ENCODE measurements around the gene STX8.
A peak's percentile ranks its signal among the peaks of the same experiment; 100 is the strongest.

The STX8 gene

DNA sequence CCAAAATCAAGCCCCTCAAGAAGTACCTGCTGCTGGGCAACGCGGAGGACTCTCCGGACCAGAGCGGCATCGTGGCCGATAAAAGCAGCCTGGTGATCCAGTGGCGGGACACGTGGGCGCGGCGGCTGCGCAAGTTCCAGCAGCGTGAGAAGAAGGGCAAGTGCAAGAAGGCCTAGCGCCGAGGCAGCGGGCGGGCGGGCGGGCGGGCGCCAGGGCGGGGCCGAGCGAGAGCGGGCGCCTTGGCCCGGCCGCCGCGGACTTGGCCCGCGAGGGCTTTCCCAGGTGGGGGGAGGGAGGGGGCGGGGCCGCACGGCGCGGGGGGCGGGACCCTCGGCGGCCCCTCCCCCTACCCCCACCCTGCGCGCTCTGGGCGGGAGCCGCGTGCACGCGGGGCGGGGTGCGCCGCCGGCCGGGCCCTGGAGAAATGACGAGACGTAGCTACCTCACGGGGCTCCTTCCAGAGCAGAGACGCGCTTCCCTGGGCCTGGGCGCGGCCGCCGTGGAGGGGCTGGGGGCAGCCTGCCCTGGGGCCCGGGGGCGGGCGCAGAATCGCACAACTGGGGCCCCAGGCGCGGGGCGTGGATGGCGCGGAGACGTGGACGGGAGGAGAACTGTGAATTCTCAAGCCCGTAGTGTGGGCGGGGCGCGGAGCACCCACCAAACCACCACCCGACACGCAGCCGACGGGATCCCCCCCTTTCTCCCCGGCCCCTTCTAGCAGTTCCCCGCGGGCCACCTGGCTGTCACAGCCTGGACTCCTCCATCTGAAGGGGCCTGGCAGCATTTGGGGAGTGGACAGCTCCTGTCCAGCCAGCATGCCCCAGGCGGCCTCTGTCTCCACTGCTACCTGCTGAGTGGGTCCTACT, 335.6 kb downstream of the STX8 start:
- DNase-seq (ENCODE audit: low read depth in 2 of 2) = peak; percentile 23 to 54

DNA sequence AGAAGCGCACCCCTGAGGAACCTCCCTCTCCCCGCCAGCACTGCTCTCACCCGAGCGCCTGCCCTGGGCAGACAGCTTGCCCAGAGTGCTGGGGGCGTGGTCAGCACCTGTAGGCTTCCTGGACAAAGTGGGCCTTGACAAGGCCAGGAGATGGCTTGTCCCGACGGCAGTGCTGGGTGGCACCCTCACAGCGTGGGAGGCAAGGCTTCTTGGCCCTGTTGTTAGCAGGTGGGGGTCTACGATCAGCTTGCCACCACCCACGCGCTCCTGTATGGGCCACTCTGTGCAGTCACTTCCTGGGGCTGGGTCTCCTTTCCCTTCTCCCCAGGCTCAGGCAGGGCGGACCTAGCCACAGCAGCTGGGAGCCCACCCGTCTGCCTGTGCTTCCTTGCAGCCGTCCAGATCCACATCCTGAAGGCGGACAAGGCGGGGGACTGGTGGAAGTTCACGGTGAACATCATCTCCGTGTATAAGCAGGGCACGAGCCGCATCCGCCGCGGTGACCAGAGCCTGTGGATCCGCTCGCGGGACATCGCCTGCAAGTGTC, 336.3 kb downstream of the STX8 start:
- DNase-seq (ENCODE audit: low read depth in 2 of 2) = no peak

- DNase-seq (ENCODE audit: low read depth in 2 of 2) = no peak
Measured at GRCh38 chr17:9238340-9239245, 337.0 kb downstream of the STX8 start.

DNA sequence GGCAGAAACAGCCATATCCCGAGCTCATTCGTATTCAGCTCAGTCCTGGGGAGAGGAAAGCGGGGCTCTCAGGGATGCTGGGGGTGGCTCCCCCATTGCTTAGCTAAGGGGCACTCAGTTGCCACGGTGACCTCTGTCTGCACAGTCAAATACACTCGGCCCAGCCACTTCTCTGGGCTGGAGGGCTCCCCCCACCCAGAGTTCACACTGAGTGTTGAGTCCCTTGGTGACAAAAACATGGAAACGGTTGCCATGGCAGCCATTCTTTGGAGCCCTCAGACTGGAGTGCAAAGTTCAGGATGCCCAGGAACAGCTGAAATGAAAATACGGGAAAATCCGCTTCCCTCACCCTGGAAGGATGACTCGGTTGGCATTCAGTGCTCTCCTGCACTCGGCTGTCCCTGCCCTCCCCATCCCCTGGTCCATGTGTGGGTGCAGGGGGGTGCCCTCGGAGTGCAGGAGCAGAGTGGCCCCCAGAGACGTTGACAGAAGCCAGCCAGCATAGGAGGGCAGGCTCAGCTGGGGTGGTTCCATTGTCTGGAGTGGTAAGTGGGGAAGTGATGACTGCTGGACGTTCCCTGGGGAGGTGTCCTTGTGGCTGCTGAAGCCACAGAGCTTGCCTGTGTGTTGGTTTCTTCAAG, 337.8 kb downstream of the STX8 start:
- no peak for DNase-seq (ENCODE audit: low read depth in 2 of 2)

- no peak for DNase-seq (ENCODE audit: low read depth in 2 of 2)
Measured at GRCh38 chr17:9237053-9237410, 338.6 kb downstream of the STX8 start.

- DNase-seq (ENCODE audit: low read depth in 2 of 2) = no peak
Measured at GRCh38 chr17:9236286-9237052, 339.2 kb downstream of the STX8 start.

DNA sequence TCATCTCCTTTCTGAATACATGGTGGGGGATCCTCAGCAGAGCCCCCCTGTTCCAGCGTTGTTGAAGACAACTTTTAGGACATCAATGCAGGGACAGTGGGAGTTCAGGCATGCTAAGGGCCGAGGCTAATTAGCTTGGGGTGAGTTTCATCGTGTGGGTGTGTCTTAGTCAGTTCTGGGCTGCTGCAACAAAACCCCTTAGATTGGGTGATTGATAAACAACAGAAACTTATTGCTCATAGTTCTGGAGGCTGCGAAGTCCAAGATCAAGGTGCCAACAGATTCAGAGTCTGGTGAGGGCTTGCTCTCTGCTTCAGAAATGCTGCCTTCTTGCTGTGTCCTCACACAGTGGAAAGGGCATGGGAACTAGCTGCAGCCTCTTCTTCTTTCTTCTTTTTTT, 340.3 kb downstream of the STX8 start:
- no peak for DNase-seq (ENCODE audit: low read depth in 2 of 2)

DNA sequence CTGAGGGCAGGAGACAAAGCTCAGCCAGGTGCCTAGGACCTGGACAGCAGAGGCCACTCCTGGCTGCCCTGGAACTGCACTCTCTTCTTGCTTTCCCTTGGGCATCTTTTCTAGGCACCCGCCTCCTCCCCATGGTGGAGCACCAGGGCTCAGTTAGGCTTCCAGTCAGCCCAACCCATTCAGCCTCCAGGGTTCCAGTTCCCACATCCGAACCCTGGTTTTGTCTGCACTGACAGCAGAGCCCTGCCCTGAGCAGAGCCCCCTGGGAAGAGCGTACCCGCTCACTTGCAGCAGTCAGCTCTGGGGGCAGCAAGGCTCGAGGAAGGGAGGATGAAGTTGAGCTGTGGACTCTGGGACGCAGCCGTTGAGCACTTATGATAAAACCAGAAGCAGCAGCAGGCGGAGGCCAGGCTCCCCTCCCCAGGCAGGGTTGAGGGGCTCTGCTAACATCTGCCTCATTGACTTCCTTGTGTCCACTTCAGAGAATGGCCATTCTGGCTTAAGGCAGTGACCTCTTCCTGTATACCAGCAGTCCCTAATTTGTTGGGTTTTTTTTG, 341.2 kb downstream of the STX8 start:
- no peak for DNase-seq (ENCODE audit: low read depth in 2 of 2)

- DNase-seq (ENCODE audit: low read depth in 2 of 2) = no peak
Measured at GRCh38 chr17:9233761-9234160, 341.9 kb downstream of the STX8 start.

DNA sequence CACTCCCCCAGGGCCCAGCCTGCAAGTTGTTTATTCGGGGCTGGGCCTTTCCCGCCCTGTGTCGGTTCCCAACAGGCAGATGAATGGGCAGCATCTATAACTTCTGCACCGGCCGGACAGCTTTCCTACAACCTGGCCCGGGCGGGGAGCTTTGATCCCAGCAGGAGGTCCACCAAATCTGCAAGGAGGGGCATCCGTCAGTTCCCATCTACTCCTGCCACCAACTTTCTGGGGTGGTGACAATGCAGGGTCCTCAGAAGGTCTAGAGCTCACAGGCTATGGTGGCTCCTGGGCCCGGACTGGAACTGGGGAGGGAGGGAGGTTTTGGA, 342.4 kb downstream of the STX8 start:
- no peak for DNase-seq (ENCODE audit: low read depth in 2 of 2)

DNA sequence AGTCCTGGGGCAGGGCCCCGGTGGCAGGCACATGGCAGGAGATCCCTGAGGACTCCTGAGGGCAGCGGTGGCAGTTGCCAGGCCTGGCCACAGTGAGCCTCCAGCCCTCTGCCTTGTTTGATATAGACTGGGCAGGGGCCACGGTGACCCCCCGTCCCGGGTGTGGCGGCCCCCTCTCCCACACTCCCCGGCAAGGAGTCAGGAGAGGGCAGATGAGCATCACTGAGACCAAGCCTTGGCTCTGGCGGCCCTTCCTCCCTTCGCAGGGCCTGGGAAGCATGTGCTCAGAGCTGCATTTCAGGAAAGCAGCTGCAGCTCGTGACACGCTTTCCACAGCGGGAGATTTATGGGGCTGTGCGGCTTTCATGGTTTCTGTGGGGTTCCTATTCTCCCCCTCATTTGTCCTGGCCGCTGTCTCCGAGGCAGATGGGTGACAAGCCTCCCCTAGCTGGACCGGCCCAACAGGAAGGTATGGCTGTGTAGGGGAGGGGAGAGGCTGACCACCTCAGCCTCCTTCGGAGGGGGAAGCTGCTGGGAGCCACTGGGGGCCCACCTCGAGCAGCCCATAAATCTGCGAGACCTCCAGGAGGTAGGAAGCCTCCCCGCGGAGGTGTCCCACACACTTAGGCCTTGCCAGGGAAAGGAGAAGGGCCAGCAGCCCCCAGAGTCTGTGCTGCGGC, 342.9 kb downstream of the STX8 start:
- DNase-seq (ENCODE audit: low read depth in 2 of 2) = no peak

GRCh38 chr17:9232155-9232475, 343.5 kb downstream of the STX8 start:
- DNase-seq (ENCODE audit: low read depth in 2 of 2) = no peak

GRCh38 chr17:9231449-9232154, 344.0 kb downstream of the STX8 start:
- no peak for DNase-seq (ENCODE audit: low read depth in 2 of 2)

GRCh38 chr17:9230861-9231260, 344.8 kb downstream of the STX8 start:
- DNase-seq (ENCODE audit: low read depth in 2 of 2) = no peak

DNA sequence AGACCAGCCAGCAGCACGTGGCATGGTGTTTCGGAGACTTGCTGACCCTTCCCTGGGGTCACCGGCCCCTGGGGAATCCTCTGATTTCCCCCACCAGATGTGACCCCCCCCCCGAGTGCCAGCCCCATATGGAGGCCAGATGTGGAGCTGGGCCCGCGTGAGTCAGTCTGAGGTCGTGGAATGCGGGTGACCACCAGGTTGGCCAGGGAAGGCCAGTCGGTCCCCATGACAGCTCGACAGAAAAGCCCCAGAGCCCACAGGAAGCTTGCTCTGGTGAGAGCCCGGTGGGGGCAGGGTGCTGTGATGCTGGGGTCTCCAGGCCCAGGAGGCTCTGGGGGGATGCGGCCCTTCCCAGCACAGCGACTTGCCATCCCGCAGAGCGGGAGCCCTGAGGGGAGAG, 345.3 kb downstream of the STX8 start:
- DNase-seq (ENCODE audit: low read depth in 2 of 2) = no peak

GRCh38 chr17:9229826-9230201, 345.8 kb downstream of the STX8 start:
- no peak for DNase-seq (ENCODE audit: low read depth in 2 of 2)

DNA sequence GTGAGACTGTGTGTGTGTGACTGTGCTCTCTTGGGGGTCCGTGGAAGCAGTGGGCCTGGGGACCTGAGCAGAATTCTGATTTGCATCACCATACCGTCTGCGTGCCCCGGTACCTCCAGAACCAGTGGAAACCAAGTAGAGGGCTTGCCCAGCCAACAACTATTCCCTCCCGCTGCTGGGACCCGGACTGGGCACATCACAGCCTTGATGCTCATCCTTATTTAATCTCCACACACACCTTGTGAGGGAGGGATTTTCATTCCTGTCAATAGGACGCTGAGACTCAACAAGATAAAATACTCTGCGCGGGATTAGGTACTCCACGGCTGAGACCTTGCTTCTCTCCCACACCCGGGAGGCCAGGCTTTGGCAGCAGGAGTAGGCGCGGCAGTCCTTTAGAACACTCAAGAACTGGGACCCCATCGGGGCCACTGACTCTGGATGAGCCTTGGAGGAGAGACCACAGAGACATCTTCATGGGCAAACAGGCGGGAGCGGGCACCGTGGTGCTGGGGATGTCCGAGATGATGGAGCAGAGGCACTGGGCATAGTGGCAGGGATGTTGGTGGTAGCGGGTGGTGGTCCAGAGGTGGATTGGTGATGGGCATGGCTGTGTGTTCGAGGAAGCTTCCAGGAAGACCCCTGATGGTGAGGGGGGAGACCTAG, 346.3 kb downstream of the STX8 start:
- no peak for DNase-seq (ENCODE audit: low read depth in 2 of 2)

DNA sequence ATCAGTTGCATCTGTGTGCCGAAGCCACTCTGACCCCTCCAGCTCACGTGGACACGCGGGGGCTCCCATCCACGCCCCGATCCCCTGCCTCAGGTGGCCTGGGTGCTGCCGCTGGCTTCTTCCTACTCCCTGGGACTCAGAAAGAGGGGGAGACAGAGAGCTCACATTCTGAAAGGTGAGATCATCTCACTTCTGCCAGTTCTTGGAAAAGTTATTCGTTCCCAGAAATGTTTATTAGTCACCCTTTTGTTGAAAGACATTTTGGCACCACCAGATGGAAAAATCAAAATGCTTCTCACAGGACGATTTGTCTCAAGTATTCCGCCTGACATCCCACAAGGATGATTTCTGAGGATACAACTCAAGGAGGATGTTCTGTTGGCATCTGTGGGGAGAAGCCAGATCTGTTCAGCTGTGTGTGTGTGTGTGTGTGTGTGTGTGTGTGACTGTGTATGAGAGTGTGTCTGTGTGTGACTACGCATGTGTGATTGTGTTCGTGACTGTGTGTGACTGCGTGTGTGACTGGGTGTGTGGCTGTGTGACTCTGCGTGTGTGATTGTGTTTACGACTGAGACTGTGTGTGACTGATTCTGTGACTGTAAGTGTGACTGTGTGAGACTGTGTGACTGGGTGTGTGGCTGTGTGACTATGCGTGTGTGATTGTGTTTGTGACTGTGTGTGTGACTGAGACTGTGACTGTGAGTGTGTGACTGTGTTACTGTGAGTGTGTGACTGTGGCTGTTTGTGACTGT, 347.0 kb downstream of the STX8 start:
- DNase-seq (ENCODE audit: low read depth in 2 of 2) = no peak

Data from stimulated activated CD8-positive, alpha-beta memory T cell treated with anti-CD3 and anti-CD28 coated beads, Interleukin-15, amount 100 ng/mL, for 4 hours (primary cell).